ENCODE data around the gene DSP. TPM values are rescaled to one million over a fixed set of nuclear protein-coding genes. Genes with fewer than 3 reads are reported as not detected.

DSP gene
- total and polyA plus RNA-seq, 2 of the 13 experiments (the other 11 are each of a cell fraction or from before 2014, with no cell fraction given) = 89.8 to 117 TPM

DNA sequence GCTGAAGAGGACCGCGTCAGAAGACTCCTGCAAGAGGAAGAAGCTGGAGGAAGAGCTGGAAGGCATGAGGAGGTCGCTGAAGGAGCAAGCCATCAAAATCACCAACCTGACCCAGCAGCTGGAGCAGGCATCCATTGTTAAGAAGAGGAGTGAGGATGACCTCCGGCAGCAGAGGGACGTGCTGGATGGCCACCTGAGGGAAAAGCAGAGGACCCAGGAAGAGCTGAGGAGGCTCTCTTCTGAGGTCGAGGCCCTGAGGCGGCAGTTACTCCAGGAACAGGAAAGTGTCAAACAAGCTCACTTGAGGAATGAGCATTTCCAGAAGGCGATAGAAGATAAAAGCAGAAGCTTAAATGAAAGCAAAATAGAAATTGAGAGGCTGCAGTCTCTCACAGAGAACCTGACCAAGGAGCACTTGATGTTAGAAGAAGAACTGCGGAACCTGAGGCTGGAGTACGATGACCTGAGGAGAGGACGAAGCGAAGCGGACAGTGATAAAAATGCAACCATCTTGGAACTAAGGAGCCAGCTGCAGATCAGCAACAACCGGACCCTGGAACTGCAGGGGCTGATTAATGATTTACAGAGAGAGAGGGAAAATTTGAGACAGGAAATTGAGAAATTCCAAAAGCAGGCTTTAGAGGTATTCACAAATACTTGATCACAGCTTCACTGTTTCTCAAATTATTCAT is 39.6 kb downstream of the DSP start (continued):
- TF ChIP-seq ZFP91 (CRISPR knock-in tag; IDR thresholded peaks at IDR 0.05; ENCODE audit: borderline replicate concordance) = peak; percentile 59; the same call in 1 of the 2 replicates
- TF ChIP-seq FOXA3 (CRISPR knock-in tag; IDR thresholded peaks at IDR 0.05) = no peak
- no peak for TF ChIP-seq FOSL1 (CRISPR knock-in tag; IDR thresholded peaks at IDR 0.05; ENCODE audit: borderline replicate concordance)
- no peak for TF ChIP-seq SETDB1 (CRISPR knock-in tag; IDR thresholded peaks at IDR 0.05; ENCODE audit: borderline replicate concordance)
- TF ChIP-seq ZNF614 (CRISPR knock-in tag; IDR thresholded peaks at IDR 0.05; ENCODE audit: borderline replicate concordance) = peak; percentile 36; the same call in 1 of the 2 replicates
- TF ChIP-seq ESRRA (CRISPR knock-in tag; IDR thresholded peaks at IDR 0.05; ENCODE audit: low read depth) = no peak; the same call in 1 of the 2 replicates
- TF ChIP-seq IRF9 (CRISPR knock-in tag; IDR thresholded peaks at IDR 0.05; ENCODE audit: borderline replicate concordance) = no peak
- TF ChIP-seq, protein P1, sequence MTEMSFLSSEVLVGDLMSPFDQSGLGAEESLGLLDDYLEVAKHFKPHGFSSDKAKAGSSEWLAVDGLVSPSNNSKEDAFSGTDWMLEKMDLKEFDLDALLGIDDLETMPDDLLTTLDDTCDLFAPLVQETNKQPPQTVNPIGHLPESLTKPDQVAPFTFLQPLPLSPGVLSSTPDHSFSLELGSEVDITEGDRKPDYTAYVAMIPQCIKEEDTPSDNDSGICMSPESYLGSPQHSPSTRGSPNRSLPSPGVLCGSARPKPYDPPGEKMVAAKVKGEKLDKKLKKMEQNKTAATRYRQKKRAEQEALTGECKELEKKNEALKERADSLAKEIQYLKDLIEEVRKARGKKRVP (CRISPR knock-in tag; IDR thresholded peaks at IDR 0.05) = no peak
- no peak for TF ChIP-seq ZNF773 (CRISPR knock-in tag; IDR thresholded peaks at IDR 0.05; ENCODE audit: borderline replicate concordance)
- no peak for TF ChIP-seq DNMT1 (CRISPR knock-in tag; IDR thresholded peaks at IDR 0.05)
- TF ChIP-seq CHD2 (IDR thresholded peaks at IDR 0.05; ENCODE audit: low read depth, low read length) = no peak
- no peak for TF ChIP-seq CREBL2 (CRISPR knock-in tag; IDR thresholded peaks at IDR 0.05; ENCODE audit: borderline replicate concordance)
- TF ChIP-seq, protein P2, sequence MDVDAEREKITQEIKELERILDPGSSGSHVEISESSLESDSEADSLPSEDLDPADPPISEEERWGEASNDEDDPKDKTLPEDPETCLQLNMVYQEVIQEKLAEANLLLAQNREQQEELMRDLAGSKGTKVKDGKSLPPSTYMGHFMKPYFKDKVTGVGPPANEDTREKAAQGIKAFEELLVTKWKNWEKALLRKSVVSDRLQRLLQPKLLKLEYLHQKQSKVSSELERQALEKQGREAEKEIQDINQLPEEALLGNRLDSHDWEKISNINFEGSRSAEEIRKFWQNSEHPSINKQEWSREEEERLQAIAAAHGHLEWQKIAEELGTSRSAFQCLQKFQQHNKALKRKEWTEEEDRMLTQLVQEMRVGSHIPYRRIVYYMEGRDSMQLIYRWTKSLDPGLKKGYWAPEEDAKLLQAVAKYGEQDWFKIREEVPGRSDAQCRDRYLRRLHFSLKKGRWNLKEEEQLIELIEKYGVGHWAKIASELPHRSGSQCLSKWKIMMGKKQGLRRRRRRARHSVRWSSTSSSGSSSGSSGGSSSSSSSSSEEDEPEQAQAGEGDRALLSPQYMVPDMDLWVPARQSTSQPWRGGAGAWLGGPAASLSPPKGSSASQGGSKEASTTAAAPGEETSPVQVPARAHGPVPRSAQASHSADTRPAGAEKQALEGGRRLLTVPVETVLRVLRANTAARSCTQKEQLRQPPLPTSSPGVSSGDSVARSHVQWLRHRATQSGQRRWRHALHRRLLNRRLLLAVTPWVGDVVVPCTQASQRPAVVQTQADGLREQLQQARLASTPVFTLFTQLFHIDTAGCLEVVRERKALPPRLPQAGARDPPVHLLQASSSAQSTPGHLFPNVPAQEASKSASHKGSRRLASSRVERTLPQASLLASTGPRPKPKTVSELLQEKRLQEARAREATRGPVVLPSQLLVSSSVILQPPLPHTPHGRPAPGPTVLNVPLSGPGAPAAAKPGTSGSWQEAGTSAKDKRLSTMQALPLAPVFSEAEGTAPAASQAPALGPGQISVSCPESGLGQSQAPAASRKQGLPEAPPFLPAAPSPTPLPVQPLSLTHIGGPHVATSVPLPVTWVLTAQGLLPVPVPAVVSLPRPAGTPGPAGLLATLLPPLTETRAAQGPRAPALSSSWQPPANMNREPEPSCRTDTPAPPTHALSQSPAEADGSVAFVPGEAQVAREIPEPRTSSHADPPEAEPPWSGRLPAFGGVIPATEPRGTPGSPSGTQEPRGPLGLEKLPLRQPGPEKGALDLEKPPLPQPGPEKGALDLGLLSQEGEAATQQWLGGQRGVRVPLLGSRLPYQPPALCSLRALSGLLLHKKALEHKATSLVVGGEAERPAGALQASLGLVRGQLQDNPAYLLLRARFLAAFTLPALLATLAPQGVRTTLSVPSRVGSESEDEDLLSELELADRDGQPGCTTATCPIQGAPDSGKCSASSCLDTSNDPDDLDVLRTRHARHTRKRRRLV (CRISPR knock-in tag; IDR thresholded peaks at IDR 0.05) = no peak
- no peak for TF ChIP-seq TOE1 (CRISPR knock-in tag; IDR thresholded peaks at IDR 0.05)
- TF ChIP-seq ZNF788 (CRISPR knock-in tag; IDR thresholded peaks at IDR 0.05; ENCODE audit: borderline replicate concordance) = 0 out of 2 replicates have a peak, but pooled peaks have one; percentile 17
- no peak for TF ChIP-seq HOXA7 (CRISPR knock-in tag; IDR thresholded peaks at IDR 0.05)
- no peak for TF ChIP-seq ARHGAP35 (CRISPR knock-in tag; IDR thresholded peaks at IDR 0.05; ENCODE audit: borderline replicate concordance)
